Tibial nerve (tissue), 3 donors: ENCODE data around the gene DQX1.

Experiments
- POLR2A ChIP-seq, 2 donors: fragments of 450-650 bp; IDR thresholded peaks; one replicate each; pipeline ENCODE4 v1.6.1; 2017; ENCODE audit warnings: antibody characterized with exemption in 2 of 2, mild to moderate bottlenecking in 2 of 2, moderate library complexity in 2 of 2
- TF ChIP-seq, protein P1 (sequence below), 5 experiments: fragments of 200-600 bp in 3 of 5; fragments of 450-650 bp in 2 of 5; sonication (generic) in 3 of 5; IDR thresholded peaks; one replicate each; pipeline ENCODE4 v1.5.1; 2016 to 2019; ENCODE audit warnings: antibody characterized with exemption in 5 of 5, mild to moderate bottlenecking in 3 of 5, moderate library complexity in 2 of 5

DNA sequence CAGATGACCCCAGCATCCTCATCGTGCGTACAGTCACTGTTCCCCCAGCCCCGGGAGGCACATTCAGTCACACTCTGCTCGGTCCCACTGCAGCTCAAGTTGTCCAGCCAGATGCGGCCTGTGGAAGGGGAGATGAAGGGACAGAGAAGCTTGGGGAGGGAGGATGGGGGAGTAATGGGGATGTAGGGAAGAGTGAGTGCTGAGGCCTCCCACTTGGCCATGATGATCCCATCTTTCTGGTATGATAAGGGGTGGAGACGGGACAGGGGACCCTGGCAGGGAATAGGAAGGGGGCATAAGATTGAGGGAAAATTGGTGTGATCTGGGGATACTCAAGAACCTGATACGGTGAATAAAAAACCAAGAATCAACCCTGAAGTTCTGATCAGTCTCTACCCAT, 24.2 kb upstream of the DQX1 start:
- TF ChIP-seq, protein P1, sequence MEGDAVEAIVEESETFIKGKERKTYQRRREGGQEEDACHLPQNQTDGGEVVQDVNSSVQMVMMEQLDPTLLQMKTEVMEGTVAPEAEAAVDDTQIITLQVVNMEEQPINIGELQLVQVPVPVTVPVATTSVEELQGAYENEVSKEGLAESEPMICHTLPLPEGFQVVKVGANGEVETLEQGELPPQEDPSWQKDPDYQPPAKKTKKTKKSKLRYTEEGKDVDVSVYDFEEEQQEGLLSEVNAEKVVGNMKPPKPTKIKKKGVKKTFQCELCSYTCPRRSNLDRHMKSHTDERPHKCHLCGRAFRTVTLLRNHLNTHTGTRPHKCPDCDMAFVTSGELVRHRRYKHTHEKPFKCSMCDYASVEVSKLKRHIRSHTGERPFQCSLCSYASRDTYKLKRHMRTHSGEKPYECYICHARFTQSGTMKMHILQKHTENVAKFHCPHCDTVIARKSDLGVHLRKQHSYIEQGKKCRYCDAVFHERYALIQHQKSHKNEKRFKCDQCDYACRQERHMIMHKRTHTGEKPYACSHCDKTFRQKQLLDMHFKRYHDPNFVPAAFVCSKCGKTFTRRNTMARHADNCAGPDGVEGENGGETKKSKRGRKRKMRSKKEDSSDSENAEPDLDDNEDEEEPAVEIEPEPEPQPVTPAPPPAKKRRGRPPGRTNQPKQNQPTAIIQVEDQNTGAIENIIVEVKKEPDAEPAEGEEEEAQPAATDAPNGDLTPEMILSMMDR (IDR thresholded peaks at IDR 0.05) = no peak
- no peak for TF ChIP-seq POLR2A (IDR thresholded peaks at IDR 0.05)
